NOMO-1 (cell line): ENCODE measurements around the gene ATP5F1D.

Source experiments
- DNase-seq, 2 experiments: peaks; one replicate each; lab custom pipeline; 2025; ENCODE audit not compliant: unreplicated experiment in 2 of 2; lab: John Stamatoyannopoulos, UW

Gene ATP5F1D

GRCh38 chr19:1278713-1279660 is 37.4 kb downstream of the ATP5F1D start:
- DNase-seq, result no peak

- peak; percentile 69 to 70 for DNase-seq
These were observed 38.3 kb downstream of the ATP5F1D start for GRCh38 chr19:1279782-1280341.

- no peak for DNase-seq
These were observed 39.4 kb downstream of the ATP5F1D start for GRCh38 chr19:1280636-1281568.

GRCh38 chr19:1281569-1282287 is 40.2 kb downstream of the ATP5F1D start:
- DNase-seq, result no peak

GRCh38 chr19:1282588-1283206 is 41.1 kb downstream of the ATP5F1D start:
- DNase-seq, result no peak

GRCh38 chr19:1283207-1283916 is 41.8 kb downstream of the ATP5F1D start:
- no peak for DNase-seq

GRCh38 chr19:1283917-1284292 is 42.4 kb downstream of the ATP5F1D start:
- no peak for DNase-seq

GRCh38 chr19:1284293-1284978 is 42.9 kb downstream of the ATP5F1D start:
- no peak for DNase-seq

- DNase-seq, result no peak
These were observed 43.6 kb downstream of the ATP5F1D start for GRCh38 chr19:1284979-1285736.

GRCh38 chr19:1285737-1286360 is 44.3 kb downstream of the ATP5F1D start, which contains the start of gene EFNA2:
EFNA2 (plus strand) TSS chr19:1285873; CDS start chr19:1286169, 296 bp downstream.
- no peak for DNase-seq

GRCh38 chr19:1286487-1287353 is 45.2 kb downstream of the ATP5F1D start:
- DNase-seq, result no peak

- DNase-seq, result no peak
These were observed 46.0 kb downstream of the ATP5F1D start for GRCh38 chr19:1287354-1288225.

GRCh38 chr19:1288226-1288612 is 46.7 kb downstream of the ATP5F1D start:
- no peak for DNase-seq

GRCh38 chr19:1288833-1289685 is 47.5 kb downstream of the ATP5F1D start:
- no peak for DNase-seq

GRCh38 chr19:1289686-1290025 is 48.1 kb downstream of the ATP5F1D start:
- DNase-seq, result no peak
